B cell (primary cell): Measurements from ENCODE around the gene TRIM46.
"Not testable (repeated sequence)": the region's sequence is repeated elsewhere in the genome, so short reads cannot be mapped to it uniquely, and the experiment has no call there.

Experiments
- EZH2 ChIP-seq: IDR thresholded peaks from 2 replicates; pipeline ENCODE4 v1.6.1; 2012; ENCODE audit warnings: borderline replicate concordance, low read depth, mild to moderate bottlenecking, moderate library complexity, low read length; ENCODE audit not compliant: insufficient read depth, poor library complexity, severe bottlenecking
- TF ChIP-seq, protein P1 (sequence below): fragments of 200-600 bp; IDR thresholded peaks from one replicate; pipeline ENCODE4 v1.8.0; 2022; ENCODE audit warnings: antibody characterized with exemption, mild to moderate bottlenecking

DNA sequence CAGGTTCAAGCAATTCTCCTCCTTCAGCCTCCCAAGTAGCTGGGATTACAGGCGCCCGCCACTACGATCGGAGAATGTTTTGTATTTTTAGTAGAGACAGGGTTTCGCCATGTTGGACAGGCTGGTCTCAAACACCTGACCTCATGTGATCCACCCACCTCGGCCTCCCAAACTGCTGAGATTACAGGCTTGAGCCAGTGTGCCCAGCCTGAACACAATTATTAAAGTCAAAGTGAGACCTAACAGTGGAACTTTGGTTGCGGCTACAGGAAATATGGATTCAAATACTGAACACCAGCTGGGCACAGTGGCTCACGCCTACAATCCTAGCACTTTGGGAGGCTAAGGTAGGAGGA is 51.7 kb downstream of the TRIM46 start:
- TF ChIP-seq, protein P1, sequence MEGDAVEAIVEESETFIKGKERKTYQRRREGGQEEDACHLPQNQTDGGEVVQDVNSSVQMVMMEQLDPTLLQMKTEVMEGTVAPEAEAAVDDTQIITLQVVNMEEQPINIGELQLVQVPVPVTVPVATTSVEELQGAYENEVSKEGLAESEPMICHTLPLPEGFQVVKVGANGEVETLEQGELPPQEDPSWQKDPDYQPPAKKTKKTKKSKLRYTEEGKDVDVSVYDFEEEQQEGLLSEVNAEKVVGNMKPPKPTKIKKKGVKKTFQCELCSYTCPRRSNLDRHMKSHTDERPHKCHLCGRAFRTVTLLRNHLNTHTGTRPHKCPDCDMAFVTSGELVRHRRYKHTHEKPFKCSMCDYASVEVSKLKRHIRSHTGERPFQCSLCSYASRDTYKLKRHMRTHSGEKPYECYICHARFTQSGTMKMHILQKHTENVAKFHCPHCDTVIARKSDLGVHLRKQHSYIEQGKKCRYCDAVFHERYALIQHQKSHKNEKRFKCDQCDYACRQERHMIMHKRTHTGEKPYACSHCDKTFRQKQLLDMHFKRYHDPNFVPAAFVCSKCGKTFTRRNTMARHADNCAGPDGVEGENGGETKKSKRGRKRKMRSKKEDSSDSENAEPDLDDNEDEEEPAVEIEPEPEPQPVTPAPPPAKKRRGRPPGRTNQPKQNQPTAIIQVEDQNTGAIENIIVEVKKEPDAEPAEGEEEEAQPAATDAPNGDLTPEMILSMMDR: not testable (repeated sequence)
- TF ChIP-seq EZH2: not testable (repeated sequence)
